HG02970 (cell line): ENCODE measurements around the gene CGB2.
"Not testable (repeated sequence)": the region's sequence is repeated elsewhere in the genome, so short reads cannot be mapped to it uniquely, and the experiment has no call there.

ENCODE experiments used
- ATAC-seq: cut with Tn5 transposase; IDR thresholded peaks from one replicate; pipeline ENCODE4 v1.9.1; 2021; ENCODE audit warnings: mild to moderate bottlenecking, moderate library complexity, moderate number of reproducible peaks; ENCODE audit not compliant: unreplicated experiment, low FRiP score

CGB2 gene

GRCh38 chr19:49031642-49032301 is at the start of gene CGB2:
TSS of gene CGB2 (plus strand) at chr19:49031890. CDS start at chr19:49032096, 206 bp downstream.
- ATAC-seq = not testable (repeated sequence)

- ATAC-seq = no peak
Measured at GRCh38 chr19:48982280-48982679, 49.4 kb upstream of the CGB2 start.

GRCh38 chr19:48985711-48986110 is 46.0 kb upstream of the CGB2 start:
- ATAC-seq = no peak

- no peak for ATAC-seq
Measured at GRCh38 chr19:48986211-48986610, 45.5 kb upstream of the CGB2 start.

GRCh38 chr19:48987323-48987722 is 44.4 kb upstream of the CGB2 start:
- ATAC-seq = no peak

- ATAC-seq = no peak
Measured at GRCh38 chr19:48988286-48988685, 43.4 kb upstream of the CGB2 start.

- no peak for ATAC-seq
Measured at GRCh38 chr19:48988860-48989259, 42.8 kb upstream of the CGB2 start.

GRCh38 chr19:48989701-48990291 is 41.9 kb upstream of the CGB2 start:
- no peak for ATAC-seq

GRCh38 chr19:48990400-48990799 is 41.3 kb upstream of the CGB2 start:
- ATAC-seq = no peak

GRCh38 chr19:48991011-48991609 is 40.6 kb upstream of the CGB2 start:
- no peak for ATAC-seq

GRCh38 chr19:48991873-48992580 is 39.7 kb upstream of the CGB2 start:
- ATAC-seq = no peak

GRCh38 chr19:48992581-48993174 is 39.0 kb upstream of the CGB2 start:
- ATAC-seq = no peak

GRCh38 chr19:48993175-48994034 is 38.3 kb upstream of the CGB2 start, which contains the start of the genes GYS1 and RUVBL2:
TSS of gene GYS1 (minus strand) at chr19:48993309. CDS start at chr19:48993112, 197 bp downstream.
TSS of gene RUVBL2 (plus strand) at chr19:48993887. CDS start at chr19:48993912, 25 bp downstream.
- peak; percentile 90 for ATAC-seq

GRCh38 chr19:48994035-48994386 is 37.7 kb upstream of the CGB2 start:
- no peak for ATAC-seq

- no peak for ATAC-seq
Measured at GRCh38 chr19:48997972-48998371, 33.7 kb upstream of the CGB2 start.

GRCh38 chr19:48999481-49000325 is 32.0 kb upstream of the CGB2 start:
- no peak for ATAC-seq

GRCh38 chr19:49004133-49004532 is 27.6 kb upstream of the CGB2 start:
- ATAC-seq = no peak

GRCh38 chr19:49004964-49005614 is 26.6 kb upstream of the CGB2 start:
- no peak for ATAC-seq
